MM.1S (cell line): Measurements from ENCODE around the gene SARNP.

Source experiments
- DNase-seq: peaks from one replicate; pipeline ENCODE4 v3.0.0-alpha.2; 2015
- H2AFZ ChIP-seq: fragments of 300-600 bp; sonication (generic); 2 replicates; pipeline ENCODE4 v1.6.0; 2016; ENCODE audit warnings: antibody characterized with exemption, low read length
- H3F3A ChIP-seq: fragments of 300-600 bp; sonication (generic); 2 replicates; pipeline ENCODE4 v1.6.1; 2016; ENCODE audit warnings: mild to moderate bottlenecking, antibody characterized with exemption, low read length, moderate library complexity, mixed read lengths; ENCODE audit not compliant: insufficient read depth
- H3K27ac ChIP-seq: fragments of 300-600 bp; sonication (generic); 2 replicates; pipeline ENCODE4 v1.5.1; 2016; ENCODE audit warnings: mild to moderate bottlenecking, low read length
- H3K27me3 ChIP-seq: fragments of 300-600 bp; sonication (generic); replicated peaks from 2 replicates; pipeline ENCODE4 v1.6.0; 2016; ENCODE audit warnings: low read length; ENCODE audit not compliant: insufficient read depth
- H3K36me3 ChIP-seq: fragments of 300-600 bp; sonication (generic); replicated peaks from 2 replicates; pipeline ENCODE4 v1.6.1; 2016; ENCODE audit warnings: mild to moderate bottlenecking, low read length, mixed read lengths; ENCODE audit not compliant: insufficient read depth
- H3K4me1 ChIP-seq: fragments of 300-600 bp; sonication (generic); 2 replicates; pipeline ENCODE4 v1.6.1; 2016; ENCODE audit warnings: low read length, mixed read lengths
- H3K4me2 ChIP-seq: fragments of 300-600 bp; sonication (generic); 2 replicates; pipeline ENCODE4 v1.6.0; 2016; ENCODE audit warnings: low read depth, low read length
- H3K4me3 ChIP-seq: fragments of 300-600 bp; sonication (generic); 2 replicates; pipeline ENCODE4 v1.5.1; 2016; ENCODE audit warnings: low read length, mixed read lengths
- H3K79me2 ChIP-seq: fragments of 300-600 bp; sonication (generic); 2 replicates; pipeline ENCODE4 v1.6.1; 2016; ENCODE audit warnings: mixed run types, low read length, mixed read lengths
- H3K9ac ChIP-seq: fragments of 300-600 bp; sonication (generic); 2 replicates; pipeline ENCODE4 v1.6.1; 2016; ENCODE audit warnings: low read length, mixed read lengths
- H3K9me2 ChIP-seq: fragments of 300-600 bp; sonication (generic); replicated peaks from 2 replicates; pipeline ENCODE4 v1.6.1; 2016; ENCODE audit warnings: mild to moderate bottlenecking, low read length, mixed read lengths; ENCODE audit not compliant: insufficient read depth
- H3K9me3 ChIP-seq: fragments of 300-600 bp; sonication (generic); replicated peaks from 2 replicates; pipeline ENCODE4 v1.6.1; 2016; ENCODE audit warnings: mild to moderate bottlenecking, low read length, mixed read lengths; ENCODE audit not compliant: insufficient read depth
- H4K20me1 ChIP-seq: fragments of 300-600 bp; sonication (generic); 2 replicates; pipeline ENCODE4 v1.6.1; 2016; ENCODE audit warnings: mild to moderate bottlenecking, low read length, moderate library complexity, mixed read lengths; ENCODE audit not compliant: insufficient read depth
- CTCF ChIP-seq: fragments of 300-600 bp; sonication (generic); IDR thresholded peaks from 2 replicates; pipeline ENCODE4 v1.5.1; 2016; ENCODE audit warnings: antibody characterized with exemption, low read length, mixed read lengths
- EZH2 ChIP-seq: fragments of 300-600 bp; sonication (generic); optimal IDR thresholded peaks from 2 replicates; pipeline ENCODE3; 2017; ENCODE audit warnings: low read depth, mild to moderate bottlenecking, antibody characterized with exemption, low read length, mixed read lengths
- EZH2phosphoT487 ChIP-seq: fragments of 300-600 bp; sonication (generic); IDR thresholded peaks from 2 replicates; pipeline ENCODE4 v1.6.1; 2018; ENCODE audit warnings: antibody characterized with exemption, low read length

The SARNP gene

GRCh38 chr12:55733858-55734257 lies 83.7 kb downstream of the SARNP start:
- Histone ChIP-seq H2AFZ (no peak overlapping the region), H3K9me2 (no peaks in the 10 kb centered on the region), H4K20me1 (no peaks in the 10 kb centered on the region), H3K27me3 (no peaks in the 10 kb centered on the region), H3K4me1 (peaks cover 20% of the 10 kb centered on the region), H3K9me3 (no peaks in the 10 kb centered on the region), H3K79me2 (no peaks in the 10 kb centered on the region), H3K4me2 (no peak overlapping the region), H3K27ac (no peak overlapping the region), H3K9ac (no peak overlapping the region), H3K36me3 (no peaks in the 10 kb centered on the region), H3K4me3 (no peak overlapping the region), H3F3A (peaks cover 8% of the 10 kb centered on the region; the same call in 1 of the 2 replicates)
- no peak for DNase-seq
- TF ChIP-seq CTCF (no peak), EZH2 (no peak), EZH2phosphoT487 (no peak)

- Histone ChIP-seq H3K27me3 (no peaks in the 10 kb centered on the region), H3K9me2 (no peaks in the 10 kb centered on the region), H3K9ac (no peak overlapping the region), H3K36me3 (no peaks in the 10 kb centered on the region), H3K4me3 (no peak overlapping the region), H3K4me2 (no peak overlapping the region), H3K4me1 (peaks cover 19% of the 10 kb centered on the region), H3K79me2 (peaks cover 3% of the 10 kb centered on the region), H3K27ac (no peak overlapping the region), H2AFZ (no peak overlapping the region), H3K9me3 (no peaks in the 10 kb centered on the region), H3F3A (peaks cover 3% of the 10 kb centered on the region; the same call in 1 of the 2 replicates), H4K20me1 (no peaks in the 10 kb centered on the region)
- DNase-seq, result no peak
- no peak for TF ChIP-seq EZH2
Observed at GRCh38 chr12:55733021-55733555, 84.4 kb downstream of the SARNP start.

GRCh38 chr12:55732288-55732687 lies 85.2 kb downstream of the SARNP start:
- Histone ChIP-seq H3F3A (no peaks in the 10 kb centered on the region), H3K9me3 (no peaks in the 10 kb centered on the region), H3K27me3 (no peaks in the 10 kb centered on the region), H3K36me3 (no peaks in the 10 kb centered on the region), H2AFZ (no peak overlapping the region), H3K4me3 (no peak overlapping the region), H3K9me2 (no peaks in the 10 kb centered on the region), H3K79me2 (peaks cover 11% of the 10 kb centered on the region), H3K4me2 (no peak overlapping the region), H3K4me1 (peaks cover 19% of the 10 kb centered on the region), H3K27ac (no peak overlapping the region), H3K9ac (no peak overlapping the region), H4K20me1 (no peaks in the 10 kb centered on the region)
- no peak for TF ChIP-seq EZH2phosphoT487
- TF ChIP-seq CTCF, result no peak
- no peak for TF ChIP-seq EZH2
- no peak for DNase-seq
